Measurements from ENCODE around the gene FHOD1. TPM values are rescaled to one million over a fixed set of nuclear protein-coding genes. Genes with fewer than 3 reads are reported as not detected.

Gene FHOD1
- total RNA-seq, 4 donors from 2014 or later: 17.9 to 26.4 (median 24.3) TPM

GRCh38 chr16:67287960-67288359, 40.7 kb upstream of the FHOD1 start:
- no peak overlapping the region for H3K4me3 ChIP-seq (replicated peaks in 1 of 3)
- H3K27ac ChIP-seq: no peak overlapping the region
- H3K4me1 ChIP-seq: peaks cover 5 to 8% of the 10 kb centered on the region in 2 donors
- DNase-seq: no peak
- H3K9me3 ChIP-seq: no peaks in the 10 kb centered on the region
- intact Hi-C loops (cut with DNase I): no loop called here
- H3K27me3 ChIP-seq: no peaks in the 10 kb centered on the region
- H3K36me3 ChIP-seq: no peaks in the 10 kb centered on the region
- TF ChIP-seq CTCF (IDR thresholded peaks at IDR 0.05): no peak
- no peak for TF ChIP-seq POLR2A (IDR thresholded peaks at IDR 0.05)
- WGBS, 2 donors: 97% methylated on average over 13 to 14 of the region's 14 CpGs

GRCh38 chr16:67286441-67287235, 39.4 kb upstream of the FHOD1 start:
- no peaks in the 10 kb centered on the region for H3K36me3 ChIP-seq
- H3K4me1 ChIP-seq: peaks cover 5 to 8% of the 10 kb centered on the region in 2 donors
- intact Hi-C loops (cut with DNase I): no loop called here
- WGBS, 2 donors: 95 to 96% methylated on average over 17 to 18 of the region's 28 CpGs
- H3K27ac ChIP-seq: no peak overlapping the region
- no peaks in the 10 kb centered on the region for H3K9me3 ChIP-seq
- no peak for DNase-seq
- no peak overlapping the region for H3K4me3 ChIP-seq (replicated peaks in 1 of 3)
- H3K27me3 ChIP-seq: no peaks in the 10 kb centered on the region
- TF ChIP-seq CTCF (IDR thresholded peaks at IDR 0.05) (no peak), POLR2A (IDR thresholded peaks at IDR 0.05) (no peak)

GRCh38 chr16:67284699-67285646, 37.7 kb upstream of the FHOD1 start:
- DNase-seq: peak; percentile 88 to 91
- WGBS, 2 donors: 42 to 85% methylated on average over 9 to 12 of the region's 34 CpGs
- no peaks in the 10 kb centered on the region for H3K27me3 ChIP-seq
- no peak overlapping the region for H3K4me3 ChIP-seq (replicated peaks in 1 of 3)
- H3K4me1 ChIP-seq: peaks cover 5 to 8% of the 10 kb centered on the region in 2 donors
- intact Hi-C loops (cut with DNase I): no loop called here
- H3K36me3 ChIP-seq: no peaks in the 10 kb centered on the region
- no peaks in the 10 kb centered on the region for H3K9me3 ChIP-seq
- peak; percentile 20 to 68 (median 48) for TF ChIP-seq CTCF (IDR thresholded peaks at IDR 0.05)
- no peak for TF ChIP-seq POLR2A (IDR thresholded peaks at IDR 0.05)
- no peak overlapping the region for H3K27ac ChIP-seq

- peaks cover 5 to 14% of the 10 kb centered on the region in 2 donors for H3K4me1 ChIP-seq
- TF ChIP-seq CTCF (IDR thresholded peaks at IDR 0.05) (no peak), POLR2A (IDR thresholded peaks at IDR 0.05) (no peak)
- no peak overlapping the region for H3K27ac ChIP-seq
- H3K4me3 ChIP-seq (replicated peaks in 1 of 3): no peak overlapping the region
- intact Hi-C loops (cut with DNase I): no loop called here
- no peaks in the 10 kb centered on the region for H3K9me3 ChIP-seq
- H3K36me3 ChIP-seq: no peaks in the 10 kb centered on the region
- peak; percentile 28 to 52 for DNase-seq
- WGBS, 2 donors: 70 to 84% methylated on average over 16 to 19 of the region's 21 CpGs
- no peaks in the 10 kb centered on the region for H3K27me3 ChIP-seq
Measured at GRCh38 chr16:67283826-67284555, 36.7 kb upstream of the FHOD1 start.
